ENCODE results near the gene WSCD2.

GRCh38 chr12:108135627-108136026 is 6.5 kb downstream of the WSCD2 start:
- TF ChIP-seq EZH2phosphoT487 (IDR thresholded peaks at IDR 0.05; ENCODE audit: borderline replicate concordance, low read depth, low read length) (no peak), CTCF (conservative IDR thresholded peaks at IDR 0.05; ENCODE audit: low read length) (no peak)
